Bronchial epithelial cell (primary cell): Measurements from ENCODE around the gene C3orf62. TPM values are rescaled to one million over a fixed set of nuclear protein-coding genes. Genes with fewer than 3 reads are reported as not detected.
"Not testable (repeated sequence)": the region's sequence is repeated elsewhere in the genome, so short reads cannot be mapped to it uniquely, and the experiment has no call there.

ENCODE experiments used
- DNase-seq: peaks from one replicate; pipeline ENCODE4 v3.0.0-alpha.2; 2010; ENCODE audit warnings: low read depth
- FAIRE-seq: peaks from 2 replicates; lab custom pipeline; 2011; peaks lifted over from hg19 to GRCh38; lab: Jason Lieb, UNC
- H3K27me3 ChIP-seq: 2 replicates; pipeline ENCODE4 v1.5.1; 2011; ENCODE audit warnings: low read length; ENCODE audit not compliant: control insufficient read depth, insufficient read depth
- H3K36me3 ChIP-seq: 2 replicates; pipeline ENCODE4 v1.5.1; 2011; ENCODE audit warnings: low read length; ENCODE audit not compliant: control insufficient read depth, insufficient read depth
- H3K4me3 ChIP-seq: 2 replicates; pipeline ENCODE4 v1.5.1; 2011; ENCODE audit warnings: mild to moderate bottlenecking, low read depth, low read length, control low read depth
- total RNA-seq: library from RNA; depleted of rRNA; stranded (reverse); fragments of >200 nt; gene quantifications from 2 replicates; pipeline ENCODE4 v1.2.1, GENCODE V29; 2014
- TF ChIP-seq, protein P1 (sequence below): IDR thresholded peaks from 2 replicates; pipeline ENCODE4 v1.5.1; 2011; ENCODE audit warnings: mild to moderate bottlenecking, moderate library complexity, low read length, control low read depth, inconsistent platforms; ENCODE audit not compliant: insufficient read depth, severe bottlenecking

C3orf62 gene
- total RNA-seq, 1 donor from 2014 or later: 0.79 TPM

DNA sequence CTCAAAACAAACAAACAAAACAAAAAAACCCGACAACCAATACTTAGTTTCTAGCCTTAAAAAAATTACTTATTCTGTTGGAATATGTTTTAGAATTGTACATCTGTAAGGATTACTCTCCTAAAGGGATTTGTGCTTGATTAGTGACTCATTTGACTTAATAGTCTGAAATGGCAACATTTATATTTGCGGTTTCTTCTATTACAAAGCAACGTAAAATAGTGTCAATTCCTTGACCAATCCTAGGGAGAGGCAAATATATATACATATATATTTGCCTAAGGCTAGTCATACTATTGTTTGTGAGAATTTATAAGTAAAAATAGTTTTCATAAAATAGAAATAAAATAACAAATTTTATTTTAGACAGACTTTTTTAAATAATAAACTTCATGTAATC, 39.7 kb downstream of the C3orf62 start:
- Histone ChIP-seq H3K27me3 (no peaks in the 10 kb centered on the region), H3K36me3 (no peaks in the 10 kb centered on the region), H3K4me3 (no peak overlapping the region)
- FAIRE-seq: no peak
- no peak for DNase-seq
- TF ChIP-seq, protein P1, sequence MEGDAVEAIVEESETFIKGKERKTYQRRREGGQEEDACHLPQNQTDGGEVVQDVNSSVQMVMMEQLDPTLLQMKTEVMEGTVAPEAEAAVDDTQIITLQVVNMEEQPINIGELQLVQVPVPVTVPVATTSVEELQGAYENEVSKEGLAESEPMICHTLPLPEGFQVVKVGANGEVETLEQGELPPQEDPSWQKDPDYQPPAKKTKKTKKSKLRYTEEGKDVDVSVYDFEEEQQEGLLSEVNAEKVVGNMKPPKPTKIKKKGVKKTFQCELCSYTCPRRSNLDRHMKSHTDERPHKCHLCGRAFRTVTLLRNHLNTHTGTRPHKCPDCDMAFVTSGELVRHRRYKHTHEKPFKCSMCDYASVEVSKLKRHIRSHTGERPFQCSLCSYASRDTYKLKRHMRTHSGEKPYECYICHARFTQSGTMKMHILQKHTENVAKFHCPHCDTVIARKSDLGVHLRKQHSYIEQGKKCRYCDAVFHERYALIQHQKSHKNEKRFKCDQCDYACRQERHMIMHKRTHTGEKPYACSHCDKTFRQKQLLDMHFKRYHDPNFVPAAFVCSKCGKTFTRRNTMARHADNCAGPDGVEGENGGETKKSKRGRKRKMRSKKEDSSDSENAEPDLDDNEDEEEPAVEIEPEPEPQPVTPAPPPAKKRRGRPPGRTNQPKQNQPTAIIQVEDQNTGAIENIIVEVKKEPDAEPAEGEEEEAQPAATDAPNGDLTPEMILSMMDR: no peak

DNA sequence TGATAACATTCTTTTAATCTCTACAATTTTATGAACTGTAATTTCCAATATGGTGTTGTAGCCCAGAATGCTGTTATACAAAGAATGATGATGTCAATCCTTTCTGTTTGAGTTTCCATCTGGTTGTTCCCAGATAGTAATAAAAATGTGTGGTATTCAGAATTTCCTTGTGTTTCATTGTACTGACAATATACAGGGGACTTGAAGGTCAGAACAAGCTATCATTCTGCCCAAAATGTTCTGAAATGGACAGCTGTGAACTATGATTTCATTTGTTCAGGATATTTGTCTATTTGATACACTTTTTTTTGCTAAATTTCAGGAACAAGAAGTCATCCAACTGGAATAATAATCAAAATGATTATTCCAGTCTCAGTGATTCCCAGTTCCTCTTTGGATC, 40.8 kb downstream of the C3orf62 start:
- no peak overlapping the region for H3K4me3 ChIP-seq
- TF ChIP-seq, protein P1: no peak
- H3K27me3 ChIP-seq: no peaks in the 10 kb centered on the region
- FAIRE-seq: no peak
- DNase-seq: no peak
- H3K36me3 ChIP-seq: no peaks in the 10 kb centered on the region

DNA sequence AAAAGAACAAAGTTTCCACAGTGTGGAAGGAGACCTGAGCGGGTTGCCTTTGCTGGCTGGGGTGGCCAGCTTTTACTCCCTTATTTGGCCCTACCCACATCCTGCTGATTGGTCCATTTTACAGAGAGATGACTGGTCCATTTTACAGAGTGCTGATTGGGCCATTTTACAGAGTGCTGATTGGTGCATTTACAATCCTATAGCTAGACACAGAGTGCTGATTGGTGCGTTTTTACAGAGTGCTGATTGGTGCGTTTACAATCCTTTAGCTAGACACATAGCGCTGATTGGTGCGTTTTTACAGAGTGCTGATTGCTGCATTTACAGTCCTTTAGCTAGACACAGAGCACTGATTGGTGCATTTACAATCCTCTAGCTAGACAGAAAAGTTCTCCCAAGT, 48.2 kb downstream of the C3orf62 start:
- H3K4me3 ChIP-seq, FAIRE-seq, H3K27me3 ChIP-seq, DNase-seq, H3K36me3 ChIP-seq: not testable (repeated sequence)

DNA sequence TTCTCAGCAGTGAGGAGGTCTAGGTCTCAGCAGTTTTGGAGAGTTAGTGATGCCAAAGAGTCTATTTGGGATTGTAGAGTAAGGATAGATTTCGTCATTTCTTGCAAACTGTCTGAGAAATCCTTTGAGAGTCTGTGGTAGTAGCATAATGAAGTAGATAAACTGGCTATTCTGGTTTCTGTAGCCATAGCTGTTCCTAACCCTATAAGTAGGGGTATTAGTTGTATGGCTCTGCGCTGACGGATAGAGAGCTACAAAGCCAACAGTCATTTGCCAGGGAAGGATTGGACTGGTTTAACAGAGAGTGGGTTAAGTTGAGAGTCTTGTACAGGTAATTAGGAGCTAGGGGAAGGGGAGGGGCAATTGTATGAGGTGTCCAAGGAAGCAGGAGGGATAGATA, 55.0 kb downstream of the C3orf62 start:
- DNase-seq (peak; percentile 87), FAIRE-seq (no peak)
- Histone ChIP-seq H3K27me3 (no peaks in the 10 kb centered on the region), H3K36me3 (no peaks in the 10 kb centered on the region), H3K4me3 (no peak overlapping the region)
- TF ChIP-seq, protein P1: no peak

DNA sequence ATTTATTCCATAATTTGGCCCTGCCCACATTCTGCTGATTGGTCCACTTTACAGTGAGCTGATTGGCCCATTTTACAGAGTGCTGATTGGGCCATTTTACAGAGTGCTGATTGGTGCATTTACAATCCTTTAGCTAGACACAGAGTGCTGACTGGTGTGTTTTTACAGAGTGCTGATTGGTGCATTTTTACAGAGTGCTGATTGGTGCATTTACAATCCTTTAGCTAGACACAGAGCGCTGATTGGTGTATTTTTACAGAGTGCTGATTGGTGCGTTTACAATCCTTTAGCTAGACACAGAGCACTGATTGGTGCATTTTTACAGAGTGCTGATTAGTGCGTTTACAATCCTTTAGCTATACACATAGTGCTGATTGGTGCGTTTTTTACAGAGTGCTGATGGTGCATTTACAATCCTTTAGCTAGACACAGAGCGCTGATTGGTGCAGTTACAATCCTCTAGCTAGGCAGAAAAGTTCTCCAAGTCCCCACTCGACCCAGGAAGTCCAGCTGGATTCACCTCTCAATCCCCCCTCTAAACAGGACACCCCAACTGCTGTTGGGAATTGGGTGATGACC, 56.0 kb downstream of the C3orf62 start:
- H3K36me3 ChIP-seq, H3K4me3 ChIP-seq, DNase-seq, FAIRE-seq, H3K27me3 ChIP-seq: not testable (repeated sequence)

DNA sequence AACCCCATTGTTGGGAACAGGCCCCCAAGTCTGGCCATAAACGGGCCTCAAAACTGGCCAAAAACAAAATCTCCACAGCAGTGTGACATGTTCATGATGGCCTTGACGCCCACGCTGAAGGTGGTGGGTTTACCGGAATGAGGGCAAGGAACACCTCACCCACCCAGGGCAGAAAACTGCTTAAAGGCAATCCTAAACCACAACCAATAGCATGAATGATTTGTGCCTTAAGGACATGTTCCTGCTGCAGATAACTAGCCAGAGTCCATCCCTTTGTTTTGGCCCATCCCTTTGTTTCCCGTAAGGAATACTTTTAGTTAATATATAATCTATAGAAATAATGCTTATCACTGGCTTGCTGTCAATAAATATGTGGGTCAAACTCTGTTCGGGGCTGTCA, 57.9 kb downstream of the C3orf62 start:
- DNase-seq (no peak), FAIRE-seq (no peak)
- no peaks in the 10 kb centered on the region for H3K36me3 ChIP-seq
- no peaks in the 10 kb centered on the region for H3K27me3 ChIP-seq
- H3K4me3 ChIP-seq: no peak overlapping the region
- TF ChIP-seq, protein P1: no peak

Other genes with a start within 250 kb of the C3orf62 start
- gene IMPDH2, start 247.8 kb downstream of the C3orf62 start, total RNA-seq: 270 and 478 TPM in 2 replicates
- gene QRICH1, start 183.2 kb downstream of the C3orf62 start, total RNA-seq: 39.2 and 52.0 TPM in 2 replicates
- 138 and 232 TPM in 2 replicates for gene QARS1, start 172.5 kb downstream of the C3orf62 start, total RNA-seq
- 39.5 and 44.4 TPM in 2 replicates for gene USP19, start 156.4 kb downstream of the C3orf62 start, total RNA-seq
- 174 and 189 TPM in 2 replicates for gene LAMB2, start 144.2 kb downstream of the C3orf62 start, total RNA-seq
- gene CCDC71, start 110.9 kb downstream of the C3orf62 start, total RNA-seq: 19.1 and 19.5 TPM in 2 replicates
- 37.9 and 95.5 TPM in 2 replicates for gene KLHDC8B, start 105.6 kb downstream of the C3orf62 start, total RNA-seq
- gene USP4, start 62.8 kb upstream of the C3orf62 start, total RNA-seq: 25.5 and 28.5 TPM in 2 replicates
- 533 and 633 TPM in 2 replicates for gene GPX1, start 81.1 kb upstream of the C3orf62 start, total RNA-seq
- gene RHOA, start 134.7 kb upstream of the C3orf62 start, total RNA-seq: 300 and 621 TPM in 2 replicates
- 4.5 and 9.1 TPM in 2 replicates for gene TCTA, start 135.2 kb upstream of the C3orf62 start, total RNA-seq
- 0.79 and 2.2 TPM in 2 replicates for gene AMT, start 145.2 kb upstream of the C3orf62 start, total RNA-seq
- 1.3 and 3.3 TPM in 2 replicates for gene NICN1, start 152.1 kb upstream of the C3orf62 start, total RNA-seq
- 20.3 and 26.9 TPM in 2 replicates for gene DAG1, start 193.0 kb upstream of the C3orf62 start, total RNA-seq